ENCODE results near the gene UBQLN2. TPM values are rescaled to one million over a fixed set of nuclear protein-coding genes. Genes with fewer than 3 reads are reported as not detected.
"Not testable (repeated sequence)": the region's sequence is repeated elsewhere in the genome, so short reads cannot be mapped to it uniquely, and the experiment has no call there.

Gene UBQLN2
- total RNA-seq, result 21.2 and 23.8 TPM in 2 replicates
- 35.4 and 39.5 TPM in 2 replicates for polyA plus RNA-seq

GRCh38 chrX:56563231-56564161, at the start of gene UBQLN2:
Gene UBQLN2 (plus strand): TSS chrX:56563627. CDS start chrX:56563874, 247 bp downstream.
- H3K4me1 ChIP-seq (ENCODE audit: insufficient read depth), result no peaks in the 10 kb centered on the region
- peak within 1 kb of the TSS; percentile 64 for H3K4me3 ChIP-seq
- peak within 1 kb of the TSS; percentile 97 for H3K27ac ChIP-seq
- H3K79me2 ChIP-seq, result peaks cover 47% of the 10 kb centered on the region
- no peaks in the 10 kb centered on the region for H3K27me3 ChIP-seq
- peaks cover 35% of the 10 kb centered on the region for H4K20me1 ChIP-seq (ENCODE audit: insufficient read depth, poor library complexity, severe bottlenecking)
- H3K4me2 ChIP-seq, result peak within 1 kb of the TSS; percentile 86
- WGBS (ENCODE audit: low lambda C conversion rate, missing lambda C conversion rate), result 55% methylated on average over 36 of the region's 70 CpGs
- no peaks in the 10 kb centered on the region for H3K9me2 ChIP-seq (replicated peaks; ENCODE audit: insufficient read depth)
- DNase-seq (ENCODE audit: low spot score), result peak; percentile 86
- no peaks in the 10 kb centered on the region for H3K9me3 ChIP-seq (ENCODE audit: low read depth)
- peak within 1 kb of the TSS; percentile 68 for H2AFZ ChIP-seq
- no peaks in the 10 kb centered on the region for H3K36me3 ChIP-seq (replicated peaks; ENCODE audit: insufficient read depth, low read depth)
- TF ChIP-seq EZH2 (IDR thresholded peaks at IDR 0.05; ENCODE audit: borderline replicate concordance), result no peak
- TF ChIP-seq CTCF (IDR thresholded peaks at IDR 0.05; ENCODE audit: poor library complexity), result peak; percentile 27

DNA sequence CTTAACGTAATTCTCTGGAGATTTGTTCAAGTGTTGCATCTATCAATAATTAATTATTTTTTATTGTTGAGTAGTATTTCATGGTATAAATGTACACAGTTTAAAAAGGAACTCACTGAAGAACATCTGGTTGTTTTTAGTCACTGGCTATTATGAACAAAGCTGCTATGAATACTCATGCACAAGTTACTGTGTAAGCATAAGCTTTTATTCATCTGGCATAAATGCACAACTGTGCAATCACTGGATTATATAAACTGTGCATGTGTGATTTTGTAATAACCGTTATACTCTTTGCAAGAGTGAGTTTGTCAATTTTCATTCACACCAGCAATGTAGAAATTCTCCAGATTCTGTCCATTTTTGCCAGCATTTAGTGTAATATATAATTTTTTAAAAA, 43.8 kb upstream of the UBQLN2 start:
- Histone ChIP-seq H4K20me1 (ENCODE audit: insufficient read depth, poor library complexity, severe bottlenecking) (no peaks in the 10 kb centered on the region), H3K36me3 (replicated peaks; ENCODE audit: insufficient read depth, low read depth) (no peaks in the 10 kb centered on the region), H3K9me3 (ENCODE audit: low read depth) (no peaks in the 10 kb centered on the region), H3K4me2 (no peak overlapping the region), H2AFZ (no peak overlapping the region), H3K79me2 (no peaks in the 10 kb centered on the region), H3K27ac (no peak overlapping the region), H3K4me3 (no peak overlapping the region), H3K9me2 (replicated peaks; ENCODE audit: insufficient read depth) (no peaks in the 10 kb centered on the region), H3K27me3 (no peaks in the 10 kb centered on the region), H3K4me1 (ENCODE audit: insufficient read depth) (no peaks in the 10 kb centered on the region)
- TF ChIP-seq EZH2 (IDR thresholded peaks at IDR 0.05; ENCODE audit: borderline replicate concordance) (no peak), CTCF (IDR thresholded peaks at IDR 0.05; ENCODE audit: poor library complexity) (no peak), EZH2phosphoT487 (IDR thresholded peaks at IDR 0.05; ENCODE audit: low read depth, severe bottlenecking, unreplicated experiment) (no peak)
- 59% methylated on average over 2 of the region's 2 CpGs for WGBS (ENCODE audit: low lambda C conversion rate, missing lambda C conversion rate)
- DNase-seq (ENCODE audit: low spot score), result no peak

- not testable (repeated sequence) for H3K27me3 ChIP-seq; H4K20me1 ChIP-seq (ENCODE audit: insufficient read depth, poor library complexity, severe bottlenecking); H3K9me2 ChIP-seq (replicated peaks; ENCODE audit: insufficient read depth); H3K9me3 ChIP-seq (ENCODE audit: low read depth); H2AFZ ChIP-seq; H3K4me1 ChIP-seq (ENCODE audit: insufficient read depth); H3K36me3 ChIP-seq (replicated peaks; ENCODE audit: insufficient read depth, low read depth); H3K27ac ChIP-seq; H3K79me2 ChIP-seq; H3K4me3 ChIP-seq; DNase-seq (ENCODE audit: low spot score); H3K4me2 ChIP-seq
- WGBS (ENCODE audit: low lambda C conversion rate, missing lambda C conversion rate), result 41% methylated on average over 2 of the region's 2 CpGs
These were observed 33.9 kb upstream of the UBQLN2 start for GRCh38 chrX:56529482-56530007.

DNA sequence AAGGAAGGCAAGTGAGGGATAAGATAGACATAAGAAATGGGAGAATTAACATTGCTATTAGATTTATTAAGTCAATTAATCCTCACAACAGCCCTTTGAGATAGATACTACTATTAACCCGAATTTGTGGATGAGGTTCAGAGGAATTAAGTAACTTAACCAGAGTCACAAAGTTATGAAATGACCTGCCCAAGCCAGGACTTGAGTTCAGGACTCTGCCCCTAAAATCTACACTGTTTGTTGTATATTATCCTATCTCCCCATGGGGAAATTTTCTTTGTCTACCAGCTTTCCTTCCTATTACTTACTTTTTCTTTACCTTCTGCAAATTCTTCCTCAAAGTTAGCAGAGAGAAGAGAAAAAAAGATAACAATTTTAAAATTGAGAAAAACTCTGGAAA, 33.4 kb upstream of the UBQLN2 start:
- Histone ChIP-seq H3K27me3 (no peaks in the 10 kb centered on the region), H3K9me3 (ENCODE audit: low read depth) (no peaks in the 10 kb centered on the region), H3K36me3 (replicated peaks; ENCODE audit: insufficient read depth, low read depth) (no peaks in the 10 kb centered on the region), H3K4me1 (ENCODE audit: insufficient read depth) (no peaks in the 10 kb centered on the region), H3K27ac (no peak overlapping the region), H3K79me2 (no peaks in the 10 kb centered on the region), H3K4me3 (no peak overlapping the region), H3K9me2 (replicated peaks; ENCODE audit: insufficient read depth) (no peaks in the 10 kb centered on the region), H4K20me1 (ENCODE audit: insufficient read depth, poor library complexity, severe bottlenecking) (no peaks in the 10 kb centered on the region), H2AFZ (no peak overlapping the region), H3K4me2 (no peak overlapping the region)
- no peak for TF ChIP-seq EZH2phosphoT487 (IDR thresholded peaks at IDR 0.05; ENCODE audit: low read depth, severe bottlenecking, unreplicated experiment)
- TF ChIP-seq EZH2 (IDR thresholded peaks at IDR 0.05; ENCODE audit: borderline replicate concordance), result no peak
- TF ChIP-seq CTCF (IDR thresholded peaks at IDR 0.05; ENCODE audit: poor library complexity), result no peak
- WGBS (ENCODE audit: low lambda C conversion rate, missing lambda C conversion rate), result 36% methylated on average over 1 of the region's 1 CpG
- DNase-seq (ENCODE audit: low spot score), result no peak
